NCI-H1105 treated with DMSO at 0.1 percent for 48 hours (cell line): Measurements from ENCODE around the gene GTPBP4.
"Not testable (repeated sequence)": the region's sequence is repeated elsewhere in the genome, so short reads cannot be mapped to it uniquely, and the experiment has no call there.

Source experiments
- DNase-seq: peaks from one replicate; lab custom pipeline; 2025; lab: John Stamatoyannopoulos, UW

GTPBP4 gene

GRCh38 chr10:988667-989545, 672 bp downstream of the GTPBP4 start:
- DNase-seq: no peak

GRCh38 chr10:990808-991207, 2.6 kb downstream of the GTPBP4 start:
- no peak for DNase-seq

GRCh38 chr10:992467-992866, 4.2 kb downstream of the GTPBP4 start:
- DNase-seq: no peak

GRCh38 chr10:992871-993270, 4.6 kb downstream of the GTPBP4 start:
- DNase-seq: no peak

- no peak for DNase-seq
Measured at GRCh38 chr10:994836-995558, 6.8 kb downstream of the GTPBP4 start.

- no peak for DNase-seq
Measured at GRCh38 chr10:995559-995926, 7.3 kb downstream of the GTPBP4 start.

- no peak for DNase-seq
Measured at GRCh38 chr10:996031-996430, 7.8 kb downstream of the GTPBP4 start.

- DNase-seq: no peak
Measured at GRCh38 chr10:997266-998022, 9.2 kb downstream of the GTPBP4 start.

GRCh38 chr10:1002425-1003006, 14.3 kb downstream of the GTPBP4 start:
- DNase-seq: no peak

- no peak for DNase-seq
Measured at GRCh38 chr10:1003884-1004670, 15.8 kb downstream of the GTPBP4 start.

GRCh38 chr10:1006573-1006972, 18.3 kb downstream of the GTPBP4 start:
- no peak for DNase-seq

- DNase-seq: no peak
Measured at GRCh38 chr10:1007583-1007982, 19.3 kb downstream of the GTPBP4 start.

- no peak for DNase-seq
Measured at GRCh38 chr10:1009071-1009494, 20.8 kb downstream of the GTPBP4 start.

GRCh38 chr10:1009947-1010346, 21.7 kb downstream of the GTPBP4 start:
- DNase-seq: not testable (repeated sequence)

- DNase-seq: no peak
Measured at GRCh38 chr10:1010703-1011102, 22.5 kb downstream of the GTPBP4 start.

- no peak for DNase-seq
Measured at GRCh38 chr10:1011696-1012095, 23.5 kb downstream of the GTPBP4 start.

GRCh38 chr10:1015688-1016087, 27.5 kb downstream of the GTPBP4 start:
- DNase-seq: no peak

- DNase-seq: no peak
Measured at GRCh38 chr10:1019362-1019761, 31.1 kb downstream of the GTPBP4 start.

GRCh38 chr10:1020460-1020859, 32.2 kb downstream of the GTPBP4 start:
- no peak for DNase-seq

- no peak for DNase-seq
Measured at GRCh38 chr10:1020958-1021357, 32.7 kb downstream of the GTPBP4 start.

GRCh38 chr10:1022413-1022812, 34.2 kb downstream of the GTPBP4 start:
- DNase-seq: no peak
